HG02759 (cell line): Measurements from ENCODE around the gene SCO2.

Source experiments
- ATAC-seq: cut with Tn5 transposase; IDR thresholded peaks from one replicate; pipeline ENCODE4 v1.9.1; 2021; ENCODE audit warnings: mild to moderate bottlenecking, moderate library complexity; ENCODE audit not compliant: unreplicated experiment

The SCO2 gene

DNA sequence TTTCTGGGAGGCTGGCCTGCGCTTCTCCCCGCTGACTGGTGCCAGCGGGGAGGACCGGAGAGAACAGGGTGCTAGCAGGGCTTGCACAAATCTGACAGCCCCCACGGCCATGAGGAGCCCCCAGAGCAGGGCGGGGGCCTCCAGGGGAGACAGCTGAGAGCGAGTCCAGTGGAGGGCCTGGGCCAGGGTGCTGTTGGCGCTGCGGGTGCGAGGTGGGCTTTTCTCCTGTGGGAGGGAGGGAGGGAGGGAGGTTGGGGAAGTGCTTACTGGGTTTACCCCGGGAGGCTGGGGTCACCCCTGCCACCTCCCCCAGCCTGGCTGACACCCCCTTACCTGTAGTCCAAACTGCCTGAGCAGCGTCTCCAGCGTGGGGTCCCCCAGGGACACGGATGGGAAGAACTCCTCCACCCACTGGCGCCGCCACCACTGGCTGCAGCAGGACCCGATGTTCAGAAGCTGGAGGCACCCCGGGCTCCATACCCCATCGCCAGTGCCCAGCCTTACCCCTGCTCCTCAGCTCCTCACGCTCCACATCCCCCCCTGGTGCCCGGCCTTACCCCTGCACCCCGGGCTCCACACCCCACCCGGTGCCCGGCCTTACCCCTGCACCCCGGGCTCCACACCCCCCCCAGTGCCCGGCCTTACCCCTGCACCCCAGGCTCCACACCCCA is 21.8 kb downstream of the SCO2 start:
- ATAC-seq, result no peak

DNA sequence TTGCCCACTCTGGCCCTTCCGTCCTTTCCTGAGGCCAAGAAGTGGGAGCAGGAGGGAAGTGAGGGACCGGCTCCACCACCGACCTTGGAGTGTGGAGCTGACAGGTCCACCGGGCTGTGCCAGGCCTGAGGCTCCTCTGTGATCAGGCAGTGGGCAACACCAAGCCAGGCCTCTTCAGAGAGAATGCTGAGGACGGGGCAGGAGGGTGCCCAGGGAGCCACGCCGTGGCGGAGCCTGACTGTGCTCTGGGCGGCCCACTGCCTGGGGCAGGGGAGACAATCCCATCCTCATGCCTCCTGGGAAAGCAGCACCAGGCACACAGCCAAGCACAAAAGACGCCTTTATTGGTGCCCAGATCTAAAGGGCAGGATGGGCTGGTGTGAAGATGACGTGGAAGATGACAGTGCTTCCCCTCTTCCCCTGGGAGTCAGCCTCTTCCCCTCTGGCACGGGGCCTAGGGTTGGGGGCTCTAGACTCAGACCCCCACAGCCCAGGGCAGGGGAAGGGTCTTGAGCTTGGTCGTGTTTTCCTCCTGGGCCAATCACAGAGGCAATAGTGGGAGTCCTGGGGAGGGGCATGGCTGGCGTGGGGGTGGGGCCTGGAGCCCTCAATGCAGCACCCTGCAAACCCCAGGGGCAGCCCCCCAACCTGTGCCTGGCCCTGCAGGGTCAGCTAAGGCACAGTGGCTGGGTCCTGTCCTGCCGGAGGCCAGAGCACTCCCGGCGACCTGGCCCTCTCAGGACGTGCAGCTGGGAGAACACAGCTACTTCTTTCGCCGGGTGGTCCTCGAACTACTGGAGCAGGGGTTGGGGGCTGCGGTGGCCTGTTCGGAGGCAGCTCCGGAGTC is 22.5 kb downstream of the SCO2 start:
- ATAC-seq, result no peak

DNA sequence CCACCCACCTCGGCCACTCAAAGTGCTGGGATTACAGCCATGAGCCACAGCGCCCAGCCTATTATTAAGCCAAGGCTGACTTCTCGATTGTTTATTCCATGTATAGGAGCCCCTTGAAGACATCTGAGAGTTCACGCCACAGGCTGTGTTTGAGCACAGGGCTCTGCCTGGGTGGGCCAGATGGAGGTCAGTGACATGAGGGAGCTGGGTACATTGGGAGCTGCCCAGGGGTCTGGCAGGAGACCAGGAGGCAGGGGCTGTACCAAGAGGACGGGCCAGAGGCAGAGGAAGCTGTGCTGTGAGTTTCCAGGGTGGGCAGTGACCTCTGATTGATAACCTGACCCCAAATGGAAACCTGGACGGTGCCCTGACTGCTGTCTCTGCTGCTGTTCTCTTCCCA is 23.3 kb downstream of the SCO2 start:
- no peak for ATAC-seq

DNA sequence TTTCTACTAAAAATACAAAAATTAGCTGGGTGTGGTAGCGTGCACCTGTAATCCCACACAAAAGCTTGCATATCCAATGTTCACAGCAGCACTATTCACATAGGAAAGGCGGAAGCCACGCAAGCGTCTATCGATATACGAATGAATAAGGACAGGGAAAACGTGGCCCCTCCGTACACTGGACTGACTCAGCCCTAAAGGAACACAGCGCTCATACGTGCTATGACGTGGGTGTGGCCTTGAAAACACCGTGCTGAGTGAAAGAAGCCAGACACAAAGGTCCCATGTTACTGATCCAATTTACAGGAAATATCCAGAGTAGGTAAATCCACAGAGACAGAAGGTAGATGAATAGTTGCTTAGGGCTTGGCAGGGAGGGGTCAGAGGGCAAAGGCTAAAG is 24.9 kb downstream of the SCO2 start:
- ATAC-seq, result no peak

DNA sequence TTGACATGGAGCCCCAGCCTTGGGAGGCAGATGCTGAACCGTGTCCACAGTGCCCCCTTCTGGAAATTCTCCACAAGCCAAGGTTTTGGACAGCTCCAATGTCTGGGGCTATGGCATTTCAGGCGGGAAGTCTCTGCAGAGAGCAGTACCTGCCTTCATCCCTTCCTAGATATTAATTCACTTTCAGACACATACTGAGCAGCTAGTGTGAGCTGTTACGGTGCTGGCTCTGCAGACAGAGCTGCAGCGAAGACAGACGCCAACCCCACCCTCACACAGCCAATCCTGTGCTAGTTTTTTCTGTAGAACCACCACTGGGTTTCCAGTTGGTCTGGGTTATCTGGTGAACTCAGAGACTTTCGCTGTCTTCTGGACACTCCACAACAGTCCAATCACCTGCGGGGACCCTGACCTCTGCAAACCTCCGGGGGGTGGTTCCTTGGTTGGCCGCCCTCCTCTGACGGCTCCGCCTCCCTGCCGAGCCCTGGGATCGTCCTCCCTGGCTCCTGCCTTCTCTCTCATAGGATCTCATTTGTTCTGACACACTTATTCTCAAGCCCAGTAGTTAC is 27.0 kb downstream of the SCO2 start:
- ATAC-seq, result no peak

DNA sequence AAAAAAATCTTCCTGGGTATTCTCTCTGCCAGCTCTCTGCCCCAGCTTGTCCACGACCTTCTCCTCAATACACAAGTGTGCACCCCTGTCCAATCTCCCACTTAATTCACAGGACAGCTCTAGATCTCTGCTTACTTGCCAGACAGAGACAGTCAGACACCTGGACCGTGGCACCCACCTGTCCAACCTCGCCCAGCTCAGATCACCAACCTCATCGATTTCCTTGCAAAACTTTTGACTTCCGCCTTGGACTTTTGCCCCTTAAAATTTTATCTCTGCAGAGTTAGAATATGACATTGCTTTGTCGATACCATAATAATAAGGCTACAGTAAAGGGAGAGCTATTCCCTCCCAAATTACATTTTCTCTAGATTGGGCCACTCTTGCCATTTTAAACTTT is 28.3 kb downstream of the SCO2 start:
- no peak for ATAC-seq

DNA sequence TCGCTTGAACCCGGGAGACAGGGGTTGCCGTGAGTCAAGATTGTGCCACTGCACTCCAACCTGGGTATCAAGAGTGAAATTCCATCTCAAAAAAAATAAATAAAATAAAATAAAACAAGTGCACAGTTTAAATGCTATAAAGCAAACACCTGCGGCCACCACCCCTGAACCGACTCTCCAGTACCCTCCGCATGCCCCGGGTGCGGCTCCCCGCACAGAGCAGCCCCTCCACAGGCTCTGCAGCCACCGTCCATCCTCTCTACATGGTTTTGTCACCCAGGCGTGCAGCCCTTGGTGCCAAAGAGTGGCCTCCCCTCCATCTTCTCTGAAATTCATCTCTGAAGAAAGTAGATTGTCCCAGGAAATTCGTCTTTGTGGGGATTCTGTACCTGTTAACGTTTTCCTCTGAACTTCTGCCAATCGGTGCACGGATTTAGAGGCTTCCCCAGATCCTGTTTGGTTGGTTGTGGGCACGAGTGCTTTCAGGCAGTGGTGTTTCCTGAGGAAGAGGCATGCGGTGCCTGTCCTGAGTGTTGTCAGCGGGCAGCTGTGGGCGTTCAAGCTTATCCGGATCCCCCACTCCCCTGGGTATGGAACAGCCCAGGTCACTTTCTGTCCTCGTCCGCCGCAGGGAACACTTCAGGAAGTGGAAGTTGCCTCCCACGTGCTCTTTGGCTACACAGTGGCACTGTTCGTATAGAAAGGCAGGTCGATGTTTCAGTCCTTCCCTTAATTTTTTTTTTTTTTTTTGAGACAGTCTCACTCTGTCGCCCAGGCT is 34.7 kb downstream of the SCO2 start:
- ATAC-seq, result no peak

DNA sequence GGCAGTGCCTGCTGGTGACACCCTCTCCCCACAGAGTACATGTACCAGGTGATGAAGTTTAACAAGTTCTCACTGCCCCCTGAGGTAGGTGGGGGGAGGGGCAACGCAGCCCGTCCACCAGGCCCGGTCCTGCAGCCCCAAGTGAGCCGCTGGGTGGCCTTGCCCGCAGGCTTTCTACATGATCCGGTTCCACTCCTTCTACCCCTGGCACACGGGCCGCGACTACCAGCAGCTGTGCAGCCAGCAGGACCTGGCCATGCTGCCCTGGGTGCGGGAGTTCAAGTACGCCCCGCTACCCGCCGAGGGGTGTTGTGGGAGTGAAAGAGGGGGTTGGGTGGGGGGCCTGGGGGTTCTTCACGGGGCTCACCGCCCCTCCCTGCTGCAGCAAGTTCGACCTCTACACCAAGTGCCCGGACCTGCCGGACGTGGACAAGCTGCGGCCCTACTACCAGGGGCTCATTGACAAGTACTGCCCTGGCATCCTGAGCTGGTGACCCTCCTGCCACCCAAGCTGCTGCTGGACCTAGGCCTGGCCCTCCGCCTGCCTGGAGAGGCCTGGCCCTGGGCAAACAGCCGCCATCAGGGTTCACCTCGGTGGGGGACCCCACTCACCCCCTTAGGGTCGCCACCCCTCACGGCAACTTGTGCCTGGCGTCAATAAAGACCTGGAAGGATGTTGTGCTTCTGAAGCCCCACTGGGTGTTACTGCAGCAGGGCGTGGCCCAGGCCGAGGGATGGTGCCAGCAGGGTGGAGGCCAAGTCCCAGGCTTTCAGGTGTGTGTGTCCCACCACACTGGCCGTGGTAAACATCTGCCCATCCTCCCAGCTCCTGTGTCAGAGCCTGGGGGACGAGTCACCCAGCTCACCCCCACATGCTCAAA is 35.8 kb downstream of the SCO2 start:
- no peak for ATAC-seq

DNA sequence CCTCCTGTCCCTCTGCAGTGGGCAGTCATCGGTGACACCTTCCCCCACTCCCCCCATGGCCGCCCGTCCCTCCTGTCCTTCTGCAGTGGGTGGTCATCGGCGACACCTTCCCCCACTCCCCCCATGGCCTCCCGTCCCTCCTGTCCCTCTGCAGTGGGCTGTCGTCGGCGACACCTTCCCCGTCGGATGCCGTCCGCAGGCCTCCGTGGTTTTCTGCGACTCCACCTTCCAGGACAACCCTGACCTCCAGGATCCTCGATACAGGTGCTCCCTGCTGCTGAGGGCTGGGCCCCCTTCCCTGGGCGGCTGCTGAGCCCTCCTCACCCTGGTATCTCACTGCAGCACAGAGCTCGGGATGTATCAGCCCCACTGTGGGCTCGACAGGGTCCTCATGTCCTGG is 36.5 kb downstream of the SCO2 start:
- ATAC-seq, result no peak

DNA sequence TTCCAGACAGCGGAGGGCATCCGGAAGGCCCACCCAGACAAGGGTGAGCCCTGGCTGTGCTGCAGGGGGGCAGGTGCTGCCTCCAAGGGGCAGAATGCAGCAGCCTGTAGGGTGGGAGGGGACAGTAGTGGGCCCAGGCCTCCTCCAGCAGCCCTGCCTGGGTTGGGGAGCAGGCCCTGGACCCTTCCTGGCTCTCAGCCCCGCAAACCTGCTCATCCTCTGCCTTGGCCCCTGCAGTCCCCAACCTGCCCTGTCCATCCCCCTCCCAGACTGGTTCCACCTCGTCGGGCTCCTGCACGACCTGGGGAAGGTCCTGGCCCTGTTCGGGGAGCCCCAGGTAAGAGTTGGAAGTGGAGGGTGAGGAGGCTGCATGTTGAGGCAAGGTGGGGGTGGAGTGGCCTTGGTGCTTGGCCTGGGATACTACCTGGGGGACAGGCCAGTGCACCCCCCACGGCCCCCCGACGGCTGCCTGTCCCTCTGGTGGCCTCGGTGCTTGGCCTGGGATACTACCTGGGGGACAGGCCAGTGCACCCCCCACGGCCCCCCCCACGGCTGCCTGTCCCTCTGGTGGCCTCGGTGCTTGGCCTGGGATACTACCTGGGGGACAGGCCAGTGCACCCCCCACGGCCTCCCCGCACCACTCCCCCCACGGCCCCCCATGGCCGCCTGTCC is 37.3 kb downstream of the SCO2 start:
- no peak for ATAC-seq

DNA sequence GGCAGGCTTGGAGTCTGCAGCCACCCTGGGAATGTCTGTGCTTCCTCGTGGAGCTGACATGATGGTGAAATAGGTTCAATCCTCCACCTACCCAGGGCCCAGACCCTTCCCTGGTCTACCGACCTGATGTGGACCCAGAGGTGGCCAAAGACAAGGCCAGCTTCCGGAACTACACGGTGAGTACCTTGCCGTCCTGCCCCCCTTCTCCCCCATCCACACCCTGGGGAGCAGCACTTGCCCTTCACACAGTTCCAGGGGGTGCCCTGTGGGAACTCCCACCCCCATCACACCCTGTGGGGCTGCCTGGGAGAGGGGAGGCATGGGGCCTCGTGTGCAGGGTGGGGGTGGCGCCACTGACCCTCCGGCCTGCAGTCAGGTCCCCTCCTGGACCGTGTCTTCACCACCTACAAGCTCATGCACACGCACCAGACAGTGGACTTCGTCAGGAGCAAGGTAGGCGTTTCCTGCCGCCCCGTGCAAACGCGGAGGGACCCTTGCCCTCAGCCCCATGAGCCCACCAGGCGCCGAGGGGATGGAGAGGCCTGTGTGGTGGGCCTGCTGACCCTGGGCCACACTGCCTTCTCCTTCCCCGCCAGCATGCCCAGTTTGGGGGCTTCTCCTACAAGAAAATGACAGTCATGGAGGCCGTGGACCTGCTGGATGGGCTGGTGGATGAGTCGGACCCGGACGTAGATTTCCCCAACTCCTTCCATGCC is 38.0 kb downstream of the SCO2 start:
- ATAC-seq, result no peak

DNA sequence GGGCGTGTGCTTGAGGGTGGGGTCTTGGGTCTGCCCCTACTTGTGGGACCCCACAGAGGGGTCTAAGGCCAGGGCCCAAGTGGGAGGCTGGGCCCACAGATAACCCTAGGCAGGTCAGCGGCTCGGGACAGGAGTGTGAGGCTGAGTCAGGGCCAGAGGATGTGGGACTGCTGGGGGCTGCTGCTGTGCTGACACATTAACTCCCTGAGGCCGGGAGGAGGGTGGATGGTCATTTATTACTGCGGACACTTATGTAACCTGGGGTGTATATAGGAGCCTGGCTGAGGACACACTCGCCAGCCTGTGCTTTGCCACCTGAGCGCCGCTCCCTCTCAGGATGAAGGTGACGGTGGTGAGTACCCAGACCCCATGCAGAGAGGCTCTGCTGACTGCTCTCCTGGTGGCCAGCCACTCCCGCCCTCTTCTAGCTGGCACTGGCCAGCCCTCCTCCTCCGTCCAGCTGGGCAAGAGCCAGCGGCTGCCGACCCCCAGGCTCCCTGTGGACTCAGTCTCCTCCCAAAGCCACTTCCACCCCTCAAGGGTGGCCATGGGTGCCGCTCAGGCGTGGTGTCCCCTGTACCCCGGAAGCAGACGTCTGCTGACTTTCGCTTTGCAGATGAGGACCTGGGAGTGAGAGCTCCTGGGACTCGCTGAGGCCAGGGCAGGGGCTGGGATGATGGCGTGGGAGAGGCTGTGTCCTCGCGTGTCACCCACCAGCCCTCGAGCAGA is 38.7 kb downstream of the SCO2 start, which contains the start of gene MIOX:
TSS of gene MIOX (plus strand) at position 299 of the 729 bp plus-strand sequence. CDS start at position 338, 39 bp downstream.
- ATAC-seq, result no peak

DNA sequence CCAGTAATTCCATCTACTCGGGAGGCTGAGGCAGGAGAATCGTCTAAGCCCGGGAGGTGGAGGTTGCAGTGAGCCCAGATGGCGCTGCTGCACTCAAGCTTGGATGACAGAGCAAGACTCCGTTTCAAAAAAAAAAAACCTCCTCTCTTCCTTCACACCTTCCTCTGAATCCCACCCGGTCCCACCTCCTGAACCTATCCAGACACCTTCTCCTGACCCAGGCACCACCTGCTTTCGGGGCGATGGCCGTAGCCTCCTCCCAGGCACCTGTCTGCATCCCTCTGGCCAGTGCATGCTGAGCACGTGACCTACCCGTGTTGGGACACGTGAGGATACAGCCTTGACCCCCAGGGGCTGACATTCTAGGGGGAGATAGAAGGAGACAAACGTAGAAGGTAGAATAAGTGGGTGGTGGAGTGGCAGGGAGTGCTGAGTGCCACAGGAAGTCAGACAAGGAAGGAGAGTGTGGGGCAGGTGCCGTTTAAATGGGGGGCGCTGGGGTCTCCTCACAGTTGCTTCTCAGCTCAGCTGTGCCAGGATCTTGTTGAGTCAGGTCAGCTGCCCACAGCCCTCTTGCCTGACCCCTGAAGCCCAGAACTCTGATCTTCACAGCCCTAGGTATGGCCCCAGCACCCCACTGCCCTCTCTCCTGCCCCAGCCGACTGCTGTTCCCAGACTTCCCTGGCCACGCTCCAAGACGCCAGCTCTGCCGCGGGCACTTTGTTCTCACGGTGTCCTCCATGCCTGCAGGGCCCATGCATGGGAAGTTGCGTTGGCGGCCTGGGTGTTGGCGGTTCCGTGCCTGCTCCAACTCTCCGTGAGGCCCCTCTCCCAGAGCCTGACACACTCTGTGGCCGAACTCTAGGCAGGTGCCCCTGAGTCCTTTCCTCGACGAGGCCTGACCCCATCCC is 39.9 kb downstream of the SCO2 start:
- no peak for ATAC-seq

DNA sequence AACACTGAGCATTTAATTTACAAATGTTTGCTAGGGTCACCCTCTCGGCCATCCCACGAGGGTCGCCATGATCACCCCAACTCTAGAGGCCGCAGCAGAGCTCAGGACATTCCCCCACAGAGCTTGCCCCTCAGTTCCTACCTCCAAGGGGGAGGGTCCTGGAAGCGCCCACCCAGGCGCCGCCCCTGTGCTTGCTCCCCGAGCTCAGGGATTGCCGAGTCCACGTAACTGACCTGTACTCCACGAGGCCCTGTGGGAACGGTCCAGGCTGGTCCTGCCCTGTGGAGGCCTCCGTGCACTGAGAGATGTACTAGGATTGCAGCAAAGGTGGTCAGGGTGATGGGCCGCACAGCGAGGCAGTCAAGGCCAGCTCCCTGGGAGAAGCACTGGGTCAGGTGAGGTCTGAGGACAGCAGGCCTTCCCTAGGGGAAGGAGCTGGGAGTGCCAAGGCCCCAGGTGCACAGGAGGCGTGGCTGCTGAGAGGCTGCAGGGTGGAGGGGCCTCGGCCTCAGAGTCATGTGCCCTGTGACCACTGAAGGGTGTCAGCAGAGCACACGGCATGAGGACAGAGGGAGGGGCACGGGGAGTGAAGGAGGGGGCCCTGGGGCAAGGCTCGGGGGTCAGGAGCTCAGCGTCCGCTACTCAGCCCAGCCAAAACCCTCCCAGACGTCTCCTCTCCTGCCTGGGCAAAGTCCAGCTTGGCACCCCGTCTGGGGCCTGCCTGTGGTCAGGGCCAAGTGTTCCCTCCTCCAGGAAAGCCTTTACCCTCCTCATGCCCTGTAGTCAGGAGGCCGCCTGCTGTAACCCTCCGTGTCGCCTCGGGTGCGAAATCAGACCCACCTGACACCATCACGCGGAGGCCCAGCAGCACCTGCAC is 41.2 kb downstream of the SCO2 start:
- ATAC-seq, result no peak

DNA sequence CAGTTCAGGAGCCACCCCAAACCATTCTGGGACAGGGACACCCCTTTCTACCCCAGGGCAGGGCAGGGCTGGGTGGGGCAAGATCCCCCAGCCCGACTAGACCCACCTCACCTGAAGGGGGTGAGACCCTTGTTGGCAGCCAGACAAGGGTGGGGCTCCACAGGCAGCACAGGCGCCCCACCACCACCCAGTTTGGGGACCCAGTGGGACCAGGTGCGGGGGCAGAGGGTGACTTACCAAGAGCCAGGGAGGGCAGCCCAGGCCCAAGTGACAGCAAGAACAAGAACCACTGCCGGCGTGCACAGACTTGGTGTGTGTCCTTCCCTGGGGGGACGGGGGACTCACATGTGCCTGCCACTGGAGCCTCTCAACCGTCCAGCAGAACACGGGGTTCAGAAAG is 41.8 kb downstream of the SCO2 start:
- ATAC-seq, result no peak

DNA sequence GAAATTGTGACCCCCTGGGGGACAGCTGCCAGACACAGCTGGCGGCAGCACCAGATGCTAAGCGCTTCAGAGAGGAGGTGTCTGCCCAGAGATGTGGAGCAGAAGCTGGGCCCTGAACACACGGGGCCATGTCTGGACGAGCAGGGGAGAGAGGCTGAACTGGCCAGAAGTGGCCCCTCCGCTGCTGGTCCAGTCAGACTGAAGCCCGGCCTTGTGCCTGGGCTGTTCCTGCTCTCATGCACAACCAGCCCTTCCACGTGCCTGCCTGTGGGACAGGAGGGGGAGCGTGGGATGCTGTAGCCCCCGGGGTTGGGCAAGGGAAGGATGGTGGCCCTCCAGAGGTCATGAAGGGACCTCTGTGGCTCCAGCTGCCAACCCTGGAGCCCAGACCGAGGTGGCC is 42.3 kb downstream of the SCO2 start:
- no peak for ATAC-seq
